GM19023 (cell line): ENCODE data around the gene LPP.

Source experiments
- ATAC-seq: cut with Tn5 transposase; IDR thresholded peaks from one replicate; pipeline ENCODE4 v1.9.1; 2021; ENCODE audit warnings: mild to moderate bottlenecking, moderate library complexity; ENCODE audit not compliant: unreplicated experiment

Gene LPP

GRCh38 chr3:188807006-188807405, 653.0 kb downstream of the LPP start:
- ATAC-seq = no peak

DNA sequence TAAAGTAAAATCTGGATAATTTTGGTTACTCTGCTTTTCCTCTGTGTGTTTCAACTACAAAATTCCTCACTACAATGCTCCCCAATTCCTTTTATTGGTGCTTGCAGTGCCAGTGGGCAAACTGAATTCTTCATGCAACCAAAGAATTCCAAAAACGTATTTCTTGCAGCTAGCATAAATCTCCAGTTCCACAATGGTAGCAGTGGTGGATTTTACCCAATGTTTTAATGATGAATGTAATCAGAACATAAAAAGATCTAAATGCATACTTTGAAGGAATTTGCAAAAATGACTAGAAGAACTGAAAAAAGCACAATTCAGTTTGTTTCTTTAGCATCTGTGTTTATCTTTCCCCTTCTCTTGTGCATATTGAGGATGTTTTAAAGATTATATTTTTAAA, 658.2 kb downstream of the LPP start:
- no peak for ATAC-seq

GRCh38 chr3:188814581-188814980, 660.6 kb downstream of the LPP start:
- ATAC-seq = no peak

GRCh38 chr3:188817103-188817934, 663.4 kb downstream of the LPP start:
- ATAC-seq = no peak

GRCh38 chr3:188817935-188818269, 663.9 kb downstream of the LPP start:
- no peak for ATAC-seq

DNA sequence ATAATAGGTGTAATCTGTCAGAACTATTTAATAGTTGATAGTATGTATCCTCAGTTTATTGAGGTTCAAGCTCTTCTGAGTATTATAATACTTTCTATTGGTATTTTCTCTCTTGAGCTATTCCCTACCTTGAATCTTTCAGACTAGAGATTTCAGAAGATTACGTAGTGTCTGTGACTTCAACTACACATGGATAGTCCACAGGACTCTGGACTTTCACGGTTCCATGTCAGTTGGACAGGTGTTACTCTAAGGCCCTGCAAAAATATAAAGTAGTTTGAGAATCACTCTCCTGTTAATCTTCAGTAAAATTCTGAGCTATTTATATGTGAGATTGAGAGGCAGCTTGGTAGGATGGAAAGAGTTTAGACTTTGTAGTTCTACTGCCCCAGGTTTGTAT, 664.3 kb downstream of the LPP start:
- ATAC-seq = no peak

DNA sequence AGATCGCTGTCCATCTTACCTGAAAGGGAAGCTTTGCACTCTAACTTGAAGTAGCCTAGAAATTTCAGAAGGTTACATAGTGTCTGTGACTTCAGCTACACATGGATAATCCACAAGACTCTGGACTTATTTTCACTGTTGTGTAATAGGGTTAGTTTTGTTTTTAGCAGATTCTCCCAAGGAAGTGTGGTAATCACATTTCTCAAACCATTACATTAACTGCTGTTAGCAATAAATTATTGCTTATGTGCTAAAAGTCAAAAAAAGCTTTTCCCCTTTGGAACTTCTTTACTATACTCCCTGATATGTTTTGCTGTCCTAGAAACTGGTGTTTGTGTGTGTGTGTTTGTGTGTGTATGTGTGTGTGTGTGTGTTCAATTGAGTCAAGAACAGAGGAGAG, 666.0 kb downstream of the LPP start:
- ATAC-seq = no peak

GRCh38 chr3:188822004-188822403, 668.0 kb downstream of the LPP start:
- no peak for ATAC-seq

DNA sequence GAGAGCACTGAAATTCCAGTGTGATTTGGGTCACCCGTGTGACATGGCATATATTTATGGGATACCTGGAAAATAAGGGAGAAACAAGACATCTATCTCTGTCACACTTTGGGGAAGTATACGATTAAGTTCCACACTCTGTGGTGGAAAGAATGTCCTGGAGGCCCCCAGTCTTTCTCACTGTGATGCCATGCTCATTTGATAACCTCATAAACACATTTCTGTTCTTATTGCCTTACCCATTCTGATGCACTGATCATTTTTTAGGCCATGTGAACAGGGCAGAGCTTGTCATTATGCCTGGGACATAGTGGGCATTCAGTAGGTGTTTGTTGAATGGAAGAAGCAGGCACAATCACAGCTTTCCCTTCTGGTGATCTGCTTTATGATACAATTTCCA, 668.5 kb downstream of the LPP start:
- ATAC-seq = no peak

DNA sequence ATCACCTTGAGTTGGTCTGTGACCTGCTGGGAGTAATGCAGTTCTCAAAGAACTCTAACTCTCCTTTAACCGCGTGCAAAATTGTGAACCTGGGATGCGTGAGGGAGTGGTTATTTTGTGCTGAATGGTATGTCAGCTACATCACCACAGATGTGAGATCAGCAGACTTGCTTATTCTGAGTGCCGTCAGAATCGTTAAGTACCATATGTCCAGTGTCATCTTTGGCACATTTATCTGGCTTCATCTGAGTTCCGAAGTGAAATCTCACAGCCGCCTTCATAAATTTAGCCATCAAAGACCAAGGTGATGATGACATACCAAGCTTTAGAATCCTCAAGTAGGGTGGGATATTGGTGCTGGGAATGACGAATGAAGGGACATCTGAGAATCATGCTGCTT, 670.6 kb downstream of the LPP start:
- no peak for ATAC-seq

DNA sequence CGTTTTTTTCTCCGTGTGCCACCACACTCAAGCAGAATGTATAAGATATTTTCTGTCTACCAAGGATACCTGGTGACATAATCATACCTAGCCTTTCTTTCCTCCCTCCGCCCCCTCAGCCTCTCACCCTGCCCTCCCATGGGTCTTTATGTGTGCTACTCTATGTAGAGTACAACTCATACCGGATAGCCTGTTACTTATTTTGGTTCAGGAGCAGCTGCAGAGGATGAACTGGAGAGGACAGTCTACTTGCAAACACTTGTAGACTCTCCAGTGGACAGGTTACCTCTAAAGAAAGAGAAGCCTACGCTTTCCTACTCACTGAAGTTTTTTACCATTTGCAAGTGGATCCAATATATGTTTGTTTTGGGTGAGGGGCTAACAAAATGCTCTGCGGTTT, 671.9 kb downstream of the LPP start:
- ATAC-seq = no peak

DNA sequence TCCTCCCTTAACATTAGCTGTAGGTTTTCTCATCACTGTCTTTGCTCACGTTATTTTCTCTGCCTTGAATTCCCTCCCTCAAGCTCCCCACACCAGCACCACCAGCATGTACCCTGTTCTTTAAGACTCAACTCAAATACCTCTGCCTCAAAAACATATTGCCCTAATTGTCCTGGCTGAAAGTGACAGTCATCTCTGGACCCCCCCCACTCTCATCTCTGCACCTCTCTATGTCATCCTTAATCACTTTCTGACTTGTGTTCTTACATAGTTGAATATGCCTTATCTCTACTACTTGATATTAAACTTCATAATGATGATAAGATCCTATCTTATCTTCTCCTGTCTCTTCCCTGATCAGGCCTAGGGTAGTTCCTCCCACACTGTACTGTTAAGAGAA, 672.6 kb downstream of the LPP start:
- ATAC-seq = no peak

DNA sequence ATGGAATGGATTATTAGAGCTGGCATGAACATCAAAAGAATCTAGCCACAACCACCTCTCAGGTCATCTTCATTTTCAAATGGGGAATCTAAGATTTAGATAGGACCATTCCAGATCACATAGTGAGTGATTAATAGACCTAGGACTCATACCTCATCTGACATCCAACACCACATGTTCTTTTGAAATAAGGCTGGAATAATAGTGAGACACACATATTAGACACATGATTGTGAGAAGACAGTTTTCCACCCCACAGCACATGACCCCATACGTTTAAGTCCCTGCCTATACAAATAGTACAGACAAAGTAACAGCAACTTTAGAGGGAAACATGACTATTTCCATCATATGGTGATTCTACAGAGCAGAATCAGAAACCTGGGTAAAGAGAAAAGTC, 673.1 kb downstream of the LPP start:
- ATAC-seq = no peak

DNA sequence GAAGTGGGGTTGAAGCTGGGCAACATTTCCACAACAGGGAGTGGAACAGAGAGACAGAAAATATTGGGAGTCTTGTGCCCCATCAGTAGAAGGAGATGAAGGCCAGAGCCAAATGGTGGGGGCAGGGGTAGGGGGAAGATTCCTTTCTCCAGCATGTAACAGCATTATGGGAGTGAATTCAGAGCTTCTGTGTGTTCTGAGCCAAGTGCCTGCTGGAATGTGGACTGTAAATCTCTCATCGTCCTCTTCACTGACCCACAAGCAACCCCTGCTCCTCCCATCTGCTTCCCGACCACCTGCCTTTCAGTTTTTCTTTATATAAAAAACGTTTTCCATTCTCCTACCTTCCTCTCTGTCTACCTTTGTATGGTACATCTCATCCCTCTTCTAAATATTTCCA, 673.6 kb downstream of the LPP start:
- no peak for ATAC-seq

- no peak for ATAC-seq
Measured at GRCh38 chr3:188829130-188829529, 675.2 kb downstream of the LPP start.

DNA sequence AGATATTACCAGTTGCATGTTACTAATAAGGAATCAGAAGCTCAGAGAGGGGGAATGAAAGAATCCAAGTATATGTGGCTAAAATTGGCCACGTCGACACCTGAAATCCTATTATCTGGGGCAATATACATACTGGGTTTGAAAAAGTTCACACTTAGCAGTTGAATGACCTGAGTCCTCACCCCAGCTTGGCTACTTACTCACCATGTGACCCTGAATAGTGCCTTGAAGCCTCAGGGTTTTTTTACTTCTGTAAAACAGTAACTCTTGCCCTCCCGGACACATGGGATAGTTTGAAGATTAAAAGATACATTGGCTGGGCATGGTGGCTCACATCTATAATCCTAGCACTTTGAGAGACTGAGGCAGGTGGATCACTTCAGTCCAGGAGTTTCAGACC, 675.6 kb downstream of the LPP start:
- no peak for ATAC-seq

GRCh38 chr3:188830893-188831292, 676.9 kb downstream of the LPP start:
- ATAC-seq = no peak

DNA sequence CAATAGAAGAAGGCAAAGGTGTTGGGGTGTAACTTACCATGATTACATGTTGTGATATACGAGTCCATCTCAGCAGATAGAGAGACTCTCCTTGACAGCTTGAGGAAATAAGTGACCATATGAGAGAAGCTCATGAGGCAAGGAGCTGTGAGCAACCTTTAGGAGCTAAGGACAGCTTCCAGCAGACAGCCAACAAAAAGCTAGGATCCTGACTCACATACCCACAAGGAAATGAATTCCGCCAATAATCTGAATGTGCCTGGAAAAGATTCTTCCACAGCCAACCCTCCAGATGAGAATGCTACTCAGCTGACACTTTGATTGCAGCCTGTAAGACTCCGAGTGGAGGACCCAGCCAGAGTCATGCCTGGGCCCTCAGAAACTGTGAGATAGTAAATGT, 678.2 kb downstream of the LPP start:
- ATAC-seq = no peak

DNA sequence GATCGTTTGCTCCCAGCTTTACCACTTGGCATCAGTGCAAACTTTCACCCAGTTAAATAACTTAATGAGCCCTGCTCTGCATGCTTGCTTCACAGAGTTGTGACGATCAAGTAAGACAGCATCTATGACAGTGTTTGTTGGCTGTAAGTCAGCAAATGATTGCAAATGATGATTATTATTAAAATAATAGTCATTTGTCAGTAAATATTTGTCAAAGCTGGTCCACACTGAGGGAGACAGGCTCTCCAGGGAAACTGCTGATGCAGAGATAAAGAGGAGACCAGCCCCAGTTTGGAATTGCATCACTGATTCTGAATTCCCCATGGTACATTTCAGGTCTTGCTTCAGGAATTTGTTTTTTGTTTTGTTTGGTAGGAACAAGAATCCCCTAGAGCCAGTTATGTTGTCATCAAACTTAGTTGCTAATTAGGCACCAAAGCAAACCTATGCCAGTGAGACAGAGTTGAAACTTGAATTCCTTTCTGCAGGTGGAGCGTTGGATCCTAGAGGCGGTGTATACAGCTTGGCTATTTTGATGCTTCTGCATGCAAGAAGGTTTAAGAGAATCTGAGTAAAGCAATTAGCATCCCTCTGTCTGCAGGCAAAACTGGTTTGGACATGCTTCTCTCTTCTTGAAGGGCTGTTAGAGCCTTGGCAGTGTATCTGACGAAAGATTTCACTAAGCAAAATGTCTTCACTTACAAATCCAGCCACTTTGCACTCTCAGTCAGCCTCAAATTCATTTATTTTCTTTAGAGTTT, 679.2 kb downstream of the LPP start:
- ATAC-seq = no peak

DNA sequence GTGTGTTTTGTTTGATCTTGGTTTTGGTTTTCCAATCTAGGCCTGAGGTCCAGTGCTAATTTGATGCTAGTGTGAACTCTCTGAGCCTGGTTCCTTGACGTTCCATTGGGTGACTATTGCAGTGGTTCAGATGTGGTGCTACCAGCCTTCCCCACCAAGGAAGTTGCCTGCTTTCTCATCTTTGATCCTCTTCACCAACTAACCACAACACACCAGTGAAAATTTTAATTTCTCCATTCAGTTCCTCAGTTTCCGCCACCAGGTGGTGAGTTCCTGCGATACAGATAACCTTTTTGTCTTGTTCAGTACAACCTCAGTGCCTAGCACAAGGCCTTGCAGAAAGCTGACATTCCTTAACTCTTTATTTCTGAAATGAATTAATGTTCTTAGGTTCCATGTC, 680.4 kb downstream of the LPP start:
- ATAC-seq = no peak

- no peak for ATAC-seq
Measured at GRCh38 chr3:188839187-188839695, 685.3 kb downstream of the LPP start.

- ATAC-seq = no peak
Measured at GRCh38 chr3:188840290-188840689, 686.3 kb downstream of the LPP start.
